Measurements from ENCODE around the gene TBC1D5.

- TF ChIP-seq POLR2AphosphoS5 (IDR thresholded peaks at IDR 0.05; ENCODE audit: low read depth, low read length) (no peak), TAF1 (IDR thresholded peaks at IDR 0.05; ENCODE audit: low read depth, low read length) (no peak), POLR2A (IDR thresholded peaks at IDR 0.05; ENCODE audit: low read depth, low read length) (no peak)
Observed at GRCh38 chr3:17444865-17445264, 297.6 kb downstream of the TBC1D5 start.
